Ishikawa (cell line): ENCODE results near the gene MYOF.

Source experiments
- CREB1 ChIP-seq: IDR thresholded peaks from 2 replicates; pipeline ENCODE4 v1.6.1; 2012; ENCODE audit warnings: low read depth
- EGR1 ChIP-seq: IDR thresholded peaks from 2 replicates; pipeline ENCODE4 v1.6.1; 2012
- EP300 ChIP-seq: IDR thresholded peaks from 2 replicates; pipeline ENCODE4 v1.6.1; 2012; ENCODE audit warnings: borderline replicate concordance
- FOXM1 ChIP-seq: IDR thresholded peaks from 2 replicates; pipeline ENCODE4 v1.6.1; 2012; ENCODE audit warnings: low read depth, borderline replicate concordance
- YY1 ChIP-seq: IDR thresholded peaks from 2 replicates; pipeline ENCODE4 v1.6.1; 2012; ENCODE audit warnings: low read depth
- TF ChIP-seq, protein P1 (sequence below): IDR thresholded peaks from 2 replicates; pipeline ENCODE4 v1.6.1; 2012

DNA sequence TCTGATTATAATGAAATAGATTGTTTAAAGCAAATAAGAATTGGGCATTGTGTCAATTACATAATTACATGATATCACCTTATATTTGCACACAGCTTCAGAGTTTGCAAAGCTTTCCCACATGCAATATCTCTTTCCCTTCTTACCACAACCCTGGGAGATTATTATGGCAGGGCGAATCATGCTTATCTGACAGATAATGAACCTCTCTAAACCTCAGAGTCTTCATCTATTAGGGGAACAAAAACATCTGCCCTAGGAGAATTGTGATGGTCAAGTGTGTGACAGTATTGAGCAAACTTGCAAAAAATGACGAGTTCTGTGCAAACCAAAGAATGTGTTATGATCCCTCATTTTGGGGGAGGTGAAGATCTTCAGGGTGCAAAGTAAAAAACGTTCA, 90.0 kb downstream of the MYOF start:
- TF ChIP-seq, protein P1, sequence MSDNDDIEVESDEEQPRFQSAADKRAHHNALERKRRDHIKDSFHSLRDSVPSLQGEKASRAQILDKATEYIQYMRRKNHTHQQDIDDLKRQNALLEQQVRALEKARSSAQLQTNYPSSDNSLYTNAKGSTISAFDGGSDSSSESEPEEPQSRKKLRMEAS: no peak
- TF ChIP-seq YY1: no peak
- no peak for TF ChIP-seq CREB1
- no peak for TF ChIP-seq EP300
- no peak for TF ChIP-seq EGR1
- TF ChIP-seq FOXM1: no peak
